Stimulated activated CD4-positive, alpha-beta T cell treated with anti-CD3 and anti-CD28 coated beads, Interleukin-2, amount 100 ng/mL, for 24 hours (primary cell): ENCODE data around the gene NPAS3.

Experiments
- DNase-seq, 2 donors: peaks; one replicate each; pipeline ENCODE4 v3.0.0-alpha.2; 2020

The NPAS3 gene

DNA sequence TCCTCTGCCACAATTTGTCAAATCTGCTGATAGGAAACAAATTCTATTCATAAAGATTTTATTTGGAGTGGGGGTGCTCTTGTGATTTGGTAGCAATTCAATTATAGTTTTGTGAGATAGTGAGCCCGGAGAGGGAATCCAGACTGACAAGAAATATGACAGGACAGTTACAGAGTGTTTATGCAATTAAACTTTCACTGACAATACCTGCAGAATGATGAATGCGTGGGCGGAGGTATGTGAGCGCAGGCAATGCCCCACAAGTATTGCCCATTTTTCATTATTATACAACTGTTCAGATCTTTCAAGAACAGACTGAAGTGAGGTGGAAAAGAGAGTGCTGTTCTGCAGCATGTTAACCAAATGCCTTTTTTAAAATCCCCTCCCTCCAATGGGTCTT, 753.2 kb downstream of the NPAS3 start:
- DNase-seq: no peak

DNA sequence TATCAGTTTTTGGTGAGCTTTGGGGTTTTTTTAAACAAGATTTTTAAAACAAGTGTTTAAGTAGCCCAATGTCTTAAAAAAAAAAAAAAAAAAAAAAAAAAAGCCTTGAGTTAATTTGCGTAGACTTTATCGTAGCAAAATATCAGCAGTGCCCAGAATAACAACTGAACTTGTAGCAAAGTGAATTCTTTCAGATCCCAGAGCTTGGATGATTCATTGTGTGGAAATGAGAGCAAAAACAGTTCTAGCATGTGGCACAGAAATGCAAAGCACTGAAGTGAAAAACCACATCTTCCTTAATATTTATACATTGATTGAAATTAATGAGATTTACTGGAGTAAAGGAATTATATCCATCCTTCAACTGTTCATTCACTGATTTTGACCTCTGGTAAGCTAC, 754.1 kb downstream of the NPAS3 start:
- DNase-seq: no peak

DNA sequence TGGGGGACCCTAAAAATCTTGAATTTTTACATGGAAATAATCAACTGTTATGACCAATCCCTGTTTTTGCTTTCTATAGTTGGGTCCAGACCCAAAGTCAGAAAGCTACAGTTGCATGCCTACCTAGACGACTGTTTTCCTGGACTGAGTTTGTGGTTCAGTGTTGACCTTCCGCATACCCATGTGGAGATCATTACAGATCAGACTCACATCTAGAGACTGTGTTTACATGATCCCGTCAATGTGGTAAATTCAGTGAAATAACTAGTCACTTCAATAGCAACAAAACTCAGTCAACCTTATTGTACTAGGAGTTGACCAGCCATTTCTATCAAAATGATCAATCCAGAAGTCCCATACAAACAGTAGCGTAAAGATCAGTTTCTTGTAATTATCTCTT, 754.6 kb downstream of the NPAS3 start:
- DNase-seq: no peak

DNA sequence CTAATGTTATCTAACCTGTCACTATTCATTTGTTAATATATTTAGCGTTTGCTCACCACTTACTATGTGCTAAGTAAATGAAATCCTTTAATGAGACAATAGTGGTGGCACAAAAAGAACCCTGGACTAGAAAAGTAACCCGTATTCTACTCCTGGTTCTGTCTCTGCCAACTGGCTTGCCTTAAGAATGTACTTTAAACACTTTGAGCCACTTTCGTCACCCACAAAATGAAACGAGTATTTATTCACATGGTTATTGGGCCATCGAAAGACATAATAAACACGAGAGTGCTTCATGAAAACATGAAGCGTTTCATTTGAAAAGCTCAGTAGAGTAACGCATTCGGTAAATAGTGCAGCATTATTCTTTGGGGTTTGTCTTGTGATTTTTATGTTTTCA, 757.5 kb downstream of the NPAS3 start:
- no peak for DNase-seq

DNA sequence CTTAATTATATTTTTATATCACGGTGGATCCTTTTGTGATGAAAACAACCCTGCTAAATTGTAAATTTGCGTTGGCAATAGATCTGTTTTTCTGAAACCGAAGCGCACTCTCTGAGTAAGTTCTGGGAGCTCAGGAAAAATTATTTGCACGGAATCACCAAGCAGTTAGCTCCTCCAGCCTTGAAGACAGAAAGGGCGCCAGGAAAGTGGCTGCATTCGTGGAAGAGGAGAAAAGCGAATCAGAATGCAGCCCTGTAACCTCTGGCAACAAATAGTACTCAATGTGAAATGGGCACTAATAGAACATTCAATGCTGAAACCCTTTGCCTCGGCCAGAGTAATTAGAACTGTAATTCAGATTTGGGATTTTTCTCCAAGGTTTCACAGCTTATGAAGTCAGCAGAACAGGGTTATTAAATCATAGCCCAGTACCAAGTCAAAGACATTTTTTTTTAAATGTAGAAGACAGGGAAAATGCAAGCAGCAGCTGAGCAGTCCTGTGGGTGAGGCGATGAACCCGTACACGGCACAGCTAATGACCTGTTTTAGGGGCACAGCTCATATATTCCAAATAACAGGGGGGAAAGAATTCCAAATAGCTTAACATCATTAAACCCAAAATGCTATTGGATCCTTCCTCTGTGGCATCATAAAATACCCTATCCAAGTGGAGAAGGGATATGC, 760.8 kb downstream of the NPAS3 start:
- DNase-seq: no peak

DNA sequence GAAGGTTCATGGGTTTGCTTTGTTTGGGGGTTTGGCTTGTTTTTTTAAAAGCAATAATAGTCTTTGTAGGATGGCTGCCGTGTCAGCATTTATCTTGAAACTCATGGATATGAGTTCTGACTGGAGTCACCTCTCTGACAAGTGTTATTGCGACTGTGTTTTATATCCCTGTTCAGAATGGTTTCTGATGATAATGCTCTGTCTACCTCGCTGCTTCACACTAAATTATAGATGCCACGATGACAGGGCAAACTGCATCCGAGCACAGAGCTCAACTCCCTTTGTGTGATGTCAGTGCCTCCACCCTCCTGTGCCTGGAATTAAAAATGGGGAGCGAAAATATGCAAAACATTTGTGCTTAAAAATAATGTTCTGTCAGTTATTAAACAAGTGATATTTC, 761.4 kb downstream of the NPAS3 start:
- no peak for DNase-seq

DNA sequence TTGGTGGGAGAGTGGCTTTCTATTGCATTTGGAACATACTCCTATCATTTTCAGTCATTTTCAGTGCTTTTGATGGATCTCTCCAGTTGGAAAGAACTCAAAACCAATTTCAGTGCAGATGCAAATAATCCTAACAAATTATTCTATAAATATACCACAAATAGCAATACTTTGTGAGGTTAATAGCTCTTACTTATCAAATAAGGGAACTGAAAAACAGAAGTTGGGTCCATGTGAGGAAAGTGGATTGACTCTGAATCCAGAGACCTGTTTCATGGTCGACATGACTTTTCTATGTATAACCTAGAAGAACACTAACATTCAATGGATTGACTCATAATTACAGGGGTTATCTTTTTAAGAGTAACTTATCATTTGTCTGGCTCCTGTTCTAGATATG, 763.6 kb downstream of the NPAS3 start:
- DNase-seq: no peak

GRCh38 chr14:33704481-33704880, 765.8 kb downstream of the NPAS3 start:
- no peak for DNase-seq

- DNase-seq: no peak
Observed at GRCh38 chr14:33705490-33705889, 766.8 kb downstream of the NPAS3 start.

GRCh38 chr14:33707716-33708115, 769.0 kb downstream of the NPAS3 start:
- no peak for DNase-seq

DNA sequence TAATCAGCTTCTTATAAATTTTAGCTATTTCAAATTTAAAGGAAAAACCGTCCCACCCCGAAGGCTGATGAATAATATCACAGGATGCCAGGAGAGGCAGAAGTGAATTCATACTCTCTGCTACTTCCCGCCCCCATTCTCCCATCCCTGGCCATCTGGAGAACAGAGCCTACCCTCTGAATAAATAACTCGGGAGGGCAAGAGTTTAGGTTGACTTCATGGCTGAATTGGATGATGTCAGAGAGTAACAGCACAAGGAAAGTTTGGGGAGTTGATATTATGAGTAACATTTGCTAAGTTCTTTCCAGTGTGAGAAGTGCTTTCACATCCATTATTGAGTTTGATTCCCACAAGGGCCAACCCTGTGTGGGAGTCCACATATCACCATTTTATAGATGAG, 770.6 kb downstream of the NPAS3 start:
- DNase-seq: no peak

- DNase-seq: no peak
Observed at GRCh38 chr14:33709711-33710110, 771.0 kb downstream of the NPAS3 start.

DNA sequence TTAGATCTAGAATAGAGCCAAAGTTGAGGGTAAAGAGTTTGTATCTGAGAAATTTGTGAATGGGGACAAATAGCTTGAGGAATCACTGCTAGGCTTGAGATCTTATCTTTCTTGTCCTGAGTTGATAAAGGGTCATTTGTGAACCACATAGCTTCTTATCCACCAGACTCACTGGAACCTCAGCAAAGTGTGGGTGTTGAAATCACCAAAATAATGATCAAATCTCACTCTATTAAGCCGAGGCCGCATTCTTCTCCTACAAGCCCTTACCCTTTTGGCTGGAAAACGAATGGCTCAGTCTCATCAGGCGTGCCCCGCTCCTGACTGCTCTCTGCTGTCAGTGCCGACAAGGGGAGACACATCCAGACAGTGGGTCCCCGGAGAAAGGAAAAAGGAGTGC, 771.6 kb downstream of the NPAS3 start:
- DNase-seq: no peak

- no peak for DNase-seq
Observed at GRCh38 chr14:33711194-33711593, 772.5 kb downstream of the NPAS3 start.

DNA sequence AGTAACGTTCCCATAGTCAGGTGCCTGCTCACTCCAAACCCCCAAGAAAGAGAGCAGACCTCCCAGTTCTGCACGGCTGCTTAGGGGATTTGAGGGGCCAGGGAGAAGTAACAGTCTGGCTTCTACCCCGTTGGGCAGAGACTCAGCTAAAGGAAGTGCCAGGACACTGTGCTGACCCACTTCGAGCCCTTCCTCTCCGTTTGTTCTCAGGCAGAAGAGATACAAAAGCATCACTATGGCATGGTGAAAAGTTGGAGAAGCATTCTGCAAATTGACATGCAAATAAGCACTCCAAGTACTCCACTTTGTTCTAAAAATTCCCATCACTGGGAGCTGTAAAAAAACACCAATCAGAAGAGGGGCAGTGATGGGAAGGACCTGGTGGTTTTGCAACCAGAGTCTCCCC, 773.1 kb downstream of the NPAS3 start:
- no peak for DNase-seq

- DNase-seq: no peak
Observed at GRCh38 chr14:33714527-33715226, 776.0 kb downstream of the NPAS3 start.

DNA sequence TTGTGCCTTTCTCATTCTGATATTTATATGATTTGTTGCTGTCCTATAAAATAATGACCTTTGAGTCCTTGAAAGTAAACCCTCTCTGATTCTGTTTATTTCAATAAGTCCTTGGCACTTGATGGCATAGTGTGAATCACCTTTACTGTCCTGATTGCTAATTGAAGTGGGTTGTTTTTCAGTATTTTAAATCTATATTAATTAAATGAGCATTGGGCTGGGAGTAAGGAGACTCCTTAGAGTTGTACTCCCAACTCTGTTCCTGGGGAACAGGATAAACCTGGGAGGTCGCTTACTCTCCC, 776.5 kb downstream of the NPAS3 start:
- no peak for DNase-seq

GRCh38 chr14:33716921-33717320, 778.2 kb downstream of the NPAS3 start:
- DNase-seq: no peak

DNA sequence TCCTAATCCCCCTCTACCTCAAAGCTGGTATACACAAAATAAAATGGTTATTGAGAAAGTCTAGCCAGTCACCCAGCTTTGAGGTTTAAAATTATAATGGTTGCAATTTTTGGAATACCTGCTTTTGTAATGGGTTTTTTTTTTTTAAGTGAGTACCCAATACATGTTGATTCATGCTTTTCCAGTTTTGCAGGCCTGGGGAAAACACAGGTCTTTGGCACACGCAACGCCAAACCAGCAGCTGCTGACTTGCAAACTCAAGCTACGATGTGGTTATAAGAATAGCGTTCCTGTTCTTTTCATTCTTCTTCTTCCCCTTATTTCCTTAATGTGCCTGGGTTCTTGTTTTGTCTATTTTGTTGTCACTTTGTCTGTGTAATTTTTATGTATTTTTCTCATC, 779.2 kb downstream of the NPAS3 start:
- DNase-seq: no peak

GRCh38 chr14:33720284-33720787, 781.7 kb downstream of the NPAS3 start:
- no peak for DNase-seq

DNA sequence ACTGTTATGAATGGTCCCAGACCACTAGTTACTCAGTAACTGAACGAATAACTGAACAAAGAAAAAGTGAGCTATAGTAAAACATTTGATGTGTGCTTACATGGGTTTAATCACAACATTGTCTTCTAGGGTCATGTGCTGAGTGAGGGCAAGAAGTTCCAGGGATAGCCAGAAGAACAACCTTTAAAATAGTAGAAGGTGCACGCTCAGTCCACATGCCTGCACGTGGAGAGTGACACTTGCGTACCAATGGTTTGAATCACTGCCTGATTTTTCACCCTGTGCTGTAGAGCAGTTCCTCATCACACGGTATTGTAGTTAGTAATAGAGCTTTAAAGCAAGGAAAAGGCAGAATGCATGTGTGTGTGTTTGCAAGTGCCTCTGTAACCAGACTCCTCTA, 788.0 kb downstream of the NPAS3 start:
- DNase-seq: no peak

DNA sequence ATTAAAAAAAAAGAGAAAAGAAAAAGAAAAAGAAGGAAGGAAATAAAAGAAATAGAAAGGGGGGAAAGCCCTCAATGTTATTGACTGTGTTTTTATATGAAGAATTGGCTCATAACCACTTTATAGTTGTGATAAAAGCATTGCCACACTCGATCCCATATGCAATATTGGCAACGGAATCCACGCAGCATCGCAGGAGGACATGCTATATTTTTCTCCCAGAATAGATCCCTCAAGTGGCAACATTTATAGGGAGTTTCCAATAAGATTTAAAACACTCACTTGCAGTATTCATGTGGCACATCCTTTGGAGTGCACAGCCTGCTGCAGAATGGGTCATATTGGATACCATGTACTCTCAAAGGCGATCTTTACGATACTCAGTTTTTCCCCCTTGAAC, 788.9 kb downstream of the NPAS3 start:
- no peak for DNase-seq

GRCh38 chr14:33728010-33728498, 789.4 kb downstream of the NPAS3 start:
- DNase-seq: no peak

- no peak for DNase-seq
Observed at GRCh38 chr14:33730156-33730555, 791.5 kb downstream of the NPAS3 start.

- DNase-seq: no peak
Observed at GRCh38 chr14:33732175-33732574, 793.5 kb downstream of the NPAS3 start.
